Measurements from ENCODE around the gene PMM1.

DNA sequence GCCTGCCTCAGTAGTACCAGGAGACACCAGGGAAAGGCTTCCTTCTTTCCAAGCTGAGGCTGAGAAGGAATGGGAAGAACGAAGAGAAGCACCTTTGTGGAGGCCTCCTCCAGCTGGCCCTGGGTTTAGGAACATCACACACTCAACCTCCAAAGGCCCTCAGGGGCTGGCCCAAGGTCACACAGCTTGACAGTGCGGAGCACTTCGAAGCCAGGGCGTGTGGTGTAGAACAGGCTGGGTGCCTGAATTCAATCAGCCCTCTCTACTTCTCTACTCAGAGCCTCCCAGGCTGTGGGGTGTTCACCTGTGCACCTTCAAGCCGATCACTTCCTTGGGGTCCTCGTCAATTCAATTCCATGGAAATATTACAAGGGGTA, 29.6 kb downstream of the PMM1 start:
- TF ChIP-seq CTCF (conservative IDR thresholded peaks at IDR 0.05) (no peak), EZH2 (IDR thresholded peaks at IDR 0.05; ENCODE audit: low read depth) (no peak)

Data from PC-9 (cell line).